Hepatocyte (in vitro differentiated cells): ENCODE results near the gene CRCP.

Experiments used
- CTCF ChIP-seq: fragments of 200-600 bp; sonication (generic); IDR thresholded peaks from 2 replicates; pipeline ENCODE4 v1.5.1; 2016; ENCODE audit warnings: antibody characterized with exemption, mild to moderate bottlenecking; ENCODE audit not compliant: poor library complexity
- EZH2phosphoT487 ChIP-seq: fragments of 200-600 bp; sonication (generic); IDR thresholded peaks from one replicate; pipeline ENCODE4 v1.6.1; 2018; ENCODE audit warnings: antibody characterized with exemption, mild to moderate bottlenecking, low read depth, moderate library complexity; ENCODE audit not compliant: unreplicated experiment, severe bottlenecking

- no peak for TF ChIP-seq EZH2phosphoT487
- no peak for TF ChIP-seq CTCF
These were observed 29.3 kb downstream of the CRCP start for GRCh38 chr7:66143876-66144332.
